HG03442 (cell line): ENCODE results near the gene PLLP.

Experiments
- ATAC-seq: cut with Tn5 transposase; IDR thresholded peaks from one replicate; pipeline ENCODE4 v1.9.1; 2021; ENCODE audit warnings: mild to moderate bottlenecking, moderate library complexity; ENCODE audit not compliant: unreplicated experiment

PLLP gene

GRCh38 chr16:57284209-57284951 is at the start of gene PLLP:
Gene PLLP, minus strand, starts transcription at chr16:57284672. Its CDS starts 132 bp downstream, at chr16:57284540.
- ATAC-seq: no peak

GRCh38 chr16:57333402-57333801 is 48.9 kb upstream of the PLLP start:
- ATAC-seq: no peak

GRCh38 chr16:57331355-57331754 is 46.9 kb upstream of the PLLP start:
- no peak for ATAC-seq

- ATAC-seq: no peak
Observed at GRCh38 chr16:57329718-57330327, 45.4 kb upstream of the PLLP start.

- ATAC-seq: no peak
Observed at GRCh38 chr16:57325458-57325857, 41.0 kb upstream of the PLLP start.

- no peak for ATAC-seq
Observed at GRCh38 chr16:57324749-57325148, 40.3 kb upstream of the PLLP start.

GRCh38 chr16:57319646-57320045 is 35.2 kb upstream of the PLLP start:
- no peak for ATAC-seq

GRCh38 chr16:57318240-57318970 is 33.9 kb upstream of the PLLP start:
- no peak for ATAC-seq

- no peak for ATAC-seq
Observed at GRCh38 chr16:57316390-57317017, 32.0 kb upstream of the PLLP start.

- ATAC-seq: no peak
Observed at GRCh38 chr16:57315416-57315815, 30.9 kb upstream of the PLLP start.

- ATAC-seq: no peak
Observed at GRCh38 chr16:57314161-57314785, 29.8 kb upstream of the PLLP start.

- no peak for ATAC-seq
Observed at GRCh38 chr16:57313509-57313908, 29.0 kb upstream of the PLLP start.

- ATAC-seq: no peak
Observed at GRCh38 chr16:57310801-57311200, 26.3 kb upstream of the PLLP start.

- no peak for ATAC-seq
Observed at GRCh38 chr16:57308041-57308440, 23.6 kb upstream of the PLLP start.

- no peak for ATAC-seq
Observed at GRCh38 chr16:57307365-57307764, 22.9 kb upstream of the PLLP start.

- ATAC-seq: no peak
Observed at GRCh38 chr16:57306676-57307341, 22.3 kb upstream of the PLLP start.

GRCh38 chr16:57305159-57305811 is 20.8 kb upstream of the PLLP start:
- ATAC-seq: no peak

- ATAC-seq: no peak
Observed at GRCh38 chr16:57304169-57305061, 19.9 kb upstream of the PLLP start.

- no peak for ATAC-seq
Observed at GRCh38 chr16:57303910-57304168, 19.4 kb upstream of the PLLP start.
